GM19328 (cell line): ENCODE results near the gene BCL2L15.

Experiments used
- ATAC-seq: cut with Tn5 transposase; IDR thresholded peaks from one replicate; pipeline ENCODE4 v1.9.1; 2021; ENCODE audit warnings: mild to moderate bottlenecking, moderate library complexity; ENCODE audit not compliant: unreplicated experiment

The BCL2L15 gene

DNA sequence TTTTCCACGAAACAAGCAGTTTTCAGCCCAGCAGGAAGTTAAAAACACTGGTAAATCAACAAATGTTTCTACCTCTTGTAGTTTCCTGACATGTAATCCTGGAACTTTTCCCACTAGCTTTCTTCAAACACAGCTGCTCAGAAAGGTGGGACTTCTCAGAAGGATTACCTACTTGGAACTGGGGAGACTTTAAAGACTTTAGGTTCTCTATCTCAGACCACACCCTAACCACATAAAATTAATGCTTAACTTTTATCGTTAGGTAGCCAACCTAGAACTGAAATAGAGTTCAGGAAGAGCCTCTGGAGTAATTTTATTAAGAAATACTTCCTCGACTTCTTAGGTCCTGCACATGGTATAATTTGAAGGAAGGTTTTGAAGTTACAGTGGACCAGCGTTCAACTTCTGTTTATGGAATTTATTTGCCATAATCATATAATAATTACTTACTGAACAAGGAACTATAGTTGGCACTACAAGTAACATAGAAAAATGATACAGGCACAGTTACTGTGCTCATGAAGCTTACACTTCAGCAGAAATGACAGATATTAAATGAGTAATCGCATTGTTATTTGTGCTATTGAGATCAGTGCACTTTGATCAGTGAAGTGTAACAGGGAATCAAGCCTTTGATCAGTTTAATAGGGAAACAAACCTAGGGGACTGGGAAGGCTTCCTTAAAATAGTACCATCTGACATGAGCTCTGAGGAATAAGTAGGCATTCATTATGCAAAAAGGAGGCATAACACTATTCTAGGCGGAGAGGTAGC is at the start of gene BCL2L15:
BCL2L15 (minus strand) TSS at position 180 of the 774 bp plus-strand sequence. CDS start 206 bp downstream, outside the sequence.
- ATAC-seq: no peak

DNA sequence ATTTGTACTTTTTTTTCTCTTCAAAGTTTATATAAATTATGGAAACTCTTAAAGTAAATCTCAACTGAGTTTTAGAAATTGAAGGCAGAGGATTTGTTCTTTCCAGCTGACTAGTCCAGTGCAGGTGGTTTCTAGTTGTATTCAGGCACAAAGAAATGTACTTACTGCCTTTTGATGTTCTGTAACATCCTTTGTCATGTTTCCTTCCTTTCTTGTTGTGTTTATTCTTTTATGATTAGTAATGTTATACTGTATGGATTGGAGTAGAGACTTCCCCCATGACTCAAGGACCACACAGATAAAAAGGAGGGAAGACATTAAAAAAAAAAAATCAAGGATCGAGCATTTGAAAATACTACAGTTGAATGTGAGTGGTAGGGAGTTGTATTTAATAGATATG is 49.8 kb upstream of the BCL2L15 start:
- no peak for ATAC-seq

DNA sequence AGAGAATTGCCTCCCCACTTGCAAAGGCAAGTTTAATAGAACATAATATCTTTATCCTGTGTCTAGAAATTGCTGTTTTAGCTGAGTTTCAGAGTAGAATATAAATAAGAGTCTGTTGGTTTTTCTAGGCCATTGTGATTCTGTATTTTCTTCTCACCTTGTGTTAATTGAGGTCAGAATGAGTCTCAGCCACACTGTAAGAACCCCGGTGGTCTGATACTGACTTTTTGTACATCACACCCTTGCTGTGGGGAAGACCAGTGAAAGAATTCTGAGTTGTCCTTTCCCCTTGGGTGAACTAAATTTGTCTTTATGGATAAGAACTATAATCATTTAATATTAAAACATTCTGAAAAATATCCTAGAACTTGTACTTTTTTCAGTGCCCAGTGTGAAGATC is 48.6 kb upstream of the BCL2L15 start:
- no peak for ATAC-seq

DNA sequence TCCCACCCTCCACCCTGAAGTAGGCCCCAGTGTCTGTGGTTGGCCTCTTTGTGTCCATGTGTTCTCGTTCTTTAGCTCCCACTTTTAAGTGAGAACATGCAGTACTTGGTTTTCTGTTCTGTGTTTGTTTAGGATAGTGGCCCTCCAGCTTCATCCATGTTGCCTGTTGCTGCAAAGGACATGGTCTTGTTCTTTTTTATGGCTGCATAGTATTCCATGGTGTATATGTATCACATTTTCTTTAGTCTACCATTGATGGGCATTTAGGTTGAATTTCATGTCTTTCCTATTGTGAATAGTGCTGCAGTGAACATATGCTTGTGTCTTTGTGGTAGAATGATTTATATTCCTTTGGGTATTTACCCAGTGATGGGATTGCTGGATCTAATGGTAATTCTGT is 47.8 kb upstream of the BCL2L15 start:
- ATAC-seq: no peak

DNA sequence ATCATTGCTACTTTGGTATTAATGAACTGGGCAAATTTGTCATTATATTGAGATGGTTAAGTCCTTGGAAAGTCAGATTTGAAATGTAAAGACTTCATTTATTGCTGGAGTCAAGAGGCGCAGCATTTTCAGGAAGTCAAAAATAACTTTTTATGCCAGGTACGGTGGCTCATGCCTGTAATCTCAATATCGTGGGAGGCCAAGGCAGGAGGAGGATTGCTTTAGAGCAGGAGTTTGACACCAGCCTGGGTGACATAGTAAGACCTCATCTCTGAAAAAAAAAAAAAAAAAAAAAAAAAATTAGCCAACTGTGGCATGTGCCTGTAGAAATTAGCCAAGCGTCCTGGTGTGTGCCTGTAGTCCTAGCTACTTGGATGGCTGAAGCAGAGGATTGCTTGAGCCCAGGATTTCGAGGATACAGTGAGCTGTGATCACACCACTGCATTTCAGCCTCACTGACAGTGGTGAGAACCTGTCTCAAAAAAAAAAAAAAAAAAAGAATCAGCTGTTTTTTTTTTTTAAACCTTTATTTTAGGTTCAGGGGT is 47.2 kb upstream of the BCL2L15 start:
- no peak for ATAC-seq

DNA sequence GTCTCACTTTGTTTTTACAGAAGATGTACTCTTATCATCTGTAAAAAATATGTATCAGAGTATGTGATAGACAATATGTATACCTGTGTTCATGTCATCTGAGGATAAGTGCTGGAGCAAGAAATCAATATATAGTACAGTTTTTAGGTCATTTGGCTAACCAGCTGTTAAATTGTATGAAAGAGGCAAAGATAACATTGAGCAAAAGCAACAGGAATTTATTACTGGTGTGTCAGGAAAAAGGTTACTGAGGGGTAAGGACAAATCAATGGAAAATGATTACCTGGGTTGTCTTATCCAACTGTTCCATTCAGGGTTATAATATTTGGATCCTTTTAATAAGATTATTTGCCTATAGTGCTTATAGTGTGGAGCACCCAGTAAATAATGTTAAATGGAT is 46.6 kb upstream of the BCL2L15 start:
- no peak for ATAC-seq

DNA sequence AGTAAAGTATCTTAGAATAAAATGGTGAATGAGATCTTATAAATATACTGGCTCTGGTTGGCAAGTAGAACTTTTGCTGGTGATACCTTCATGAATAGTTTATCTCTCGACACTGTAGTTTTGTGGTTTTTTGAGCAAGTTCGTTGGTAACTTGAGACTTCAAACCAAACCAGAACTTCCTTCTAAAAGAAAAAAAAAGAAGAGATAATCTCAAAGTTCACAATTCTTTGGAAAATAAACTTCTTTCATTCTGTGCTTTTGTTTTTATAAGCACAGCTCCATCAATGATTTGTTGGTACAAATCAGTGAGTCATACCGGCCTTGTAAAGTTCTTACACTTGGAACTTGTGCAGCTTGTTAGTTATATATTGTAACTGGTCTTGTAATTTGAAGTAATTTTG is 44.1 kb upstream of the BCL2L15 start:
- no peak for ATAC-seq

DNA sequence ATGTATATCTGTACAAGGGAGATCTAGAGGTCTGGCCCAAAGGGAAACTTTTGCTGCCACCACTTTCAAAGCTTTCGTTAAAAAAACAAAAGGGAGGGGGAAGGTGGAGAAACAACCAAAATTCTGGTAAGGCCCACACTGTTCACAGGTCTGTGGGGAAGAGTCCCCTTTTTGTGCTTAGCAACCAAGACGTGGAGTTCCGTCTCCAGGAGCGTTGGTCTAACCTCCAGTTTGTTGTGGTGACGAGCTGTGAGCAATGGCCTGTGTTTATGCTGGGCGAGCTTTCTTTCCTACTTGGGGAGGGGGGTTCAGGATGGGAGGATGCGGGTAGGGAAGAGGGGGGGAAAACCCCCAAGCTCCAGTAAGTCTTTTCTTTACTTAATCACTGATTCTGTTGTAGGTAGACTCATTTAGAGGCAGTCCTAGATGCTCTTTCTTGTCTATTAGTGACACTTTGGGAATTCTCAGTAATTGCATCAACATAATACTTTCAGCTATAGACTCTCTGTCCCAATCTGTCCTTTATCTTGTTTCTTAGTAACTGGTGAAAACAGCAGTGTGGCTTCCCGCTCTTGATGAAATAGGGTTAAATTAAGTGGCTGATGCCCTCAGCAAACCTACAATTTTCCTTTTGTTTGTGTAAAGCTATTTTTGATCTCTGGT is 43.2 kb upstream of the BCL2L15 start:
- peak; percentile 27 for ATAC-seq

DNA sequence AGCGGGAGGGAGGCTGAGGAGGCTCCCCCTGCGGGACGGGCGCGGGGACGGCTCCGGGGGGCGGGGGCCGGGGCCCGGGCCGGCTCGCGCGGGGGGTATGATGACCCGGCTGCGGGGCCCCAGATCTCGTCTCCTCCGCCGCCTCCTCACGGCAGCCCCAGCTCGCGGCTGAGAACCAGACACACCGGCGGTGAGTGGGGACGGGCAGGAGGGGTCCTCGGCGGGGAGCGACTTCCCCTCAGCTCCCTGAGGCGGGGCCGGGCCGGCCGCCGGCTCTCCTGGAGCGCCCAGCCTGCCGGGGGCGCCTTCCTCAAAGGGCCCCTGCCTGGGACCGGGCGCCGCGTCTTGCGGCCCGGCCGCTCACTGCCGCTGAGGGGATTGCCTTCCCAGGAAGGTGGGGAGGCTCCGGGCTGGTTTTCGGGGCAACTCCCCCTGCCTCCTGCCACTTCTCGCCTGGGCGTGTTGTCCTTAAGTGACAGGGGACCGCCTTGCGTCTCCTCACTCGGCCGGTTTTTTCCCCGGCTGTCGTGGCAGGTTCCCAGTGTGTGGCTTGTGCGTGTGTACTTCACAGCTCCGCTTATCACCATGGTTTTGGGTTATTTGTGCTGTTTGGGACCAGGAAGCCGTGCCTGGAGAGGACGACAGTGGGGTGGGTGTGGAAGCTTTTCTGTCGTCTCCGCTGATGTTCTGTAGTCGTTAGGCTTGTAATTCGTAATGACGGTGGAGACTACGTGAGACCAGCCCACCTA is 42.5 kb upstream of the BCL2L15 start:
- ATAC-seq: peak; percentile 37

DNA sequence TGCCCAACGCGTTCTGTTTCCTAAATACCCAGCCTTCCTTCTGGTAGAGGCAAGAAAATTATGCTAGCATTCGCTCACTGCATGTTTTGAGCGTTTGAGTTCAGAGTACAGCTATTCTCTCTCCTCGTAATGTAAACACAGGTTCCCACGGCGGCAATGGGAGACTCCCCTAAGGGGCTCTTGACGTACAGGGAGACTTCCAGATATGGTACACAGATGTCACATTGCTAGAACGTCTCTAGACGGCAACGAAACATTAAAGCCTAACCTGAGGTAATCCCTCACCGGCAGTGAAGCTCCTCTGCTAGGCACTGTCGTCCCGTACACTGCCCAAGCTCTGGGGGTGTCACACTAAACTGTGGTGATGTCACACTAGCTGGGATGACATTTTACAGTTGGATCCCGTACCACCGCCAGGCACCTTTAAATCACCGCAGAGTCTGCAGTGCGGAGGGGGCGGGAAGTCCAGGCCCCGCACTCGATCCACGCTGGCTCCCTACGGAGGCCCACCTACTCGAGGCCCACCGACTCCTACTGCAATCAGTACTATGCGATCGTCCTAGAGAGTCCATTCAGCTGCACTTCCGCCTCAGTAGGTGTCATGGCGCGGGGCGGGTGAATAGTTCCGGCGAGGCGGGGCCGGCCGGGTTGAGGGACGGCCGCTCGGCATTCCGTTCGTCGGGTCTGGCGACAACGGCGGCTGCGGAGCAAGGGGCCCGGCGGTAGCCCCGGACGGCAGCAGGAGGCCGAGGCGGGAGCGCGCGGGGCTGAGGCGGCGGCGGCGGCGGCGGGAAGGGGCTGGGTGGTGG is 41.8 kb upstream of the BCL2L15 start, which contains the start of gene HIPK1:
HIPK1 (plus strand) TSS at position 384 of the 809 bp plus-strand sequence.
- ATAC-seq: peak; percentile 58

DNA sequence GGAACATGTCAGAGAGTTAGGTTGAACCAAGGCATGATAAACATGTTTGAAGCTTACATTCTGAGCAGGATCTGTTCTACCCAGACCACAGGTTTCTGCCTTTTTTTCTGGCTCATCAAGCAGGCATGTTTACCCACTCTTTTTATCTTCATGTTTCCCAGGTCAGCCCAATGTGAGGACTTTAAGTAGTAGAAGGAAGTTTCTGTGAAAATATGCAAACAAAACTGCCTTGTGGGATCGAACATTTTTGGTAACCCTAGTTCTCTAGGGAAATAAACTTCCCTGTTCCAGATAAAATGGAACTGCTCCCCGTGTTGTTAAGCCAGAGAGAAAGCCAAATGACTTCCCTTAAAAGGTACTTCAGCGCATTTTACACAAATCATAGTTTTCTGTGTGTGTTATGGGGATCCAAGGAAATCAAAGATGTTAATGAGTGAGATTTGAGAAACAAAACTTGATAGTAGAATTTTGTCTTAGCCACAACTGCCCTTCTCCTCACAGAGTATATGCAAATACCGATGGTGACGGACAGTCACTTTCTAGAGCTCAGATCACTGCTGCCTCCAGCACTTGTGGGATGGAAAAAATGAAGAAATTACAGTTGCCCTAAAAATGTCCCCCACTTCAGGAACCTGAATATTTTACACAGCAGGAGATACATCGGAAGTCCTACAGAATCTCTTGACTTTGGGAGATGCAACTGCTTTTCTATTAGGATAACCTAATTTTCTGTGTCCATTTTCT is 41.0 kb upstream of the BCL2L15 start:
- no peak for ATAC-seq

DNA sequence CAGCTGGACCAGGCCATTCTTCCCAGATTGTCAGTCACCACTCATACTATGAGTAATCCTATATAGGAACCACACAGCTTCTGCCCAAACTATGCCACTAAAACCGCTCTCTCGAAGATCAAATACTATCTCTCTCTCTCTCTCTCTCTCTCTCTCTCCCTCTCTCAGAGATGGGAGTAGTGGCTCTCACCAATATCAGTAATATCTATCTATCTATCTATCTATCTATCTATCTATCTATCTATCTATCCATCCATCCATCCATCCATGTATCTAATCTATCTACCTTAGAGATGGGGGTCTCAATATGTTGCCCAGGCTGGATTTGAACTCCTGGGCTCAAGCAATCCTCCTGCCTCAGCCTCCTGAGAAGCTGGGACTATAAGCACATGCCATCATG is 37.1 kb upstream of the BCL2L15 start:
- ATAC-seq: no peak

DNA sequence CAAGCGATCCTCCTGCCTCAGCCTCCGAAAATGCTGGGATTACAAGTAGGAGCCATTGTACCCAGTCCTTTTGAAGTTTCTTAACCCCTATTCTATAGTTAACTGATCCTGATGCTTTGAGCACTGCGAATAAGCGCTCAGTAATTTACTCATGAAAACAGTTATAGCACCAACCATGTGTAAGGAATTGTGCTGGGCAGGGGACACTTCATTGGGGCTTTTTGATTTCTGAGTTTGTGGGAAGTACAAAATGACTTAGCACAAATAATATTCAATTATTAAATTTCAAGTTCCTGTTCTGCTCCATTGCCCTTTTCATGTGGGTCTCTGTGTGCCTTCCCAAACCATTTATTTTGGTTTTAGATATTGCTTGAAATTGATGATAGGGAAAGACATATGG is 35.6 kb upstream of the BCL2L15 start:
- no peak for ATAC-seq

DNA sequence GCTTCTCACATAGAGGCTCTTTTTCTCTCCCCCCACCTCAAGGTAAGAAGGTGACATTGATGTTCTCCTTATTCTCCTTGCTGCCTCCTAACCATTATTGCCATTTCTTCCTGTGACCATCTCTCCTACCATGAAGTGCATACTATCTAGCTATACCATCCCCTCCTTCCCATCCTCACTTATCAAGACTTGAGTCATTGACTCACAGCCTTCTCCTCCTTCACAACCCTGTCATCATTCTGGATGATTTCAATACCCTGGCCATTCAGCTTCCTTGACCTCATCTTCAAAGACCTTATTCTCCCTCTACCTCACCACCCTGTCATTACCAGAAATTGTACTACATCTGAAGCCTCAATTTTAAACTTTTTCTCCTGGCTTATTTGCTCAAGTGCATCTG is 30.9 kb upstream of the BCL2L15 start:
- no peak for ATAC-seq

DNA sequence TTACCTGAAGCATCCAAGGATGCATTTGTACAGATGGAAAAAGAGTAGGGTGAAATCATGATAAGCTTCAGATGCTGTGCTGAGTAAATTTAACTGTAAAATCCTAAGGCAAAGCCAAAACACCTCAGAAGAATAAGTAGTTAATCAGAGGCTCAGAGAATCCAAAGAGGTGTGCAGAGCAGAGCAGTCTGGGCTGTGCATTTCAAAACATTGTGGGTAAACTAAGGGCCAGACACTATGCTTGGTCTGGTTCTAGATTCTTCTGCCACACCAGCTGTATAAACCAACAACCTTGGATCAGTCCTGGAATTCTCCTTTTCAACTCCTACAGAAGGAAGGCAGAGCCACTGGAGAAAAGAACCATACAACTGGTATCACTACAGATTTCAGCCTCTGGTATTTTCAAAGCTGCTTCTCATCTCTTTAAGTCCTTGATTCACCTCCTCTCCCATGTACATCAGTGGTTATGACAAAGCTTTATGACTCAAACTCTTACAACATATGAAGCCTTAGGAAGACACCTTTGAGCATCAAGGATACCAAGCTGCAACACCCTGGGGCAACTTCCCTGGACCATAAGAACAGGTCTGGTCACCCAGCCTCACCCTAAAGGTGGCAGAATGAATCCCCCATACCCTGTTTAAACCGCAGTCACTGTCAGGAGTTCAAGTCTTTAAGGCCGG is 30.2 kb upstream of the BCL2L15 start:
- ATAC-seq: no peak

DNA sequence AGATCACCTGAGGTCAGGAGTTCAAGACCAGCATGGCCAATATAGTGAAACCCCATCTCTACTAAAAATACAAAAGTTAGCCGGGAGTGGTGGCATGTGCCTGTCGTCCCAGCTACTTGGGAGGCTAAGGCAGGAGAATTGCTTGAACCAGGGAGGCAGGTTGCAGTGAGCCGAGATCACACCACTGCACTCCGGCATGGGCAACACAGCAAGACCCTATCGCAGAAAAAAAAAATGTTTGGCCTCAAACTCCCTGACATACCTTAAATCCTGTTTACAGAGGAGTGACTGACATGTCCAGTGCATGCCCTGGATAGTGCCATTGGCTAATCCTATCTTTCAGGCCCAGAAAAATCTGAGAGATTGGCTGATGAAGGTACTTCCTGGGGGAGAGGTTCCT is 29.6 kb upstream of the BCL2L15 start:
- ATAC-seq: no peak

DNA sequence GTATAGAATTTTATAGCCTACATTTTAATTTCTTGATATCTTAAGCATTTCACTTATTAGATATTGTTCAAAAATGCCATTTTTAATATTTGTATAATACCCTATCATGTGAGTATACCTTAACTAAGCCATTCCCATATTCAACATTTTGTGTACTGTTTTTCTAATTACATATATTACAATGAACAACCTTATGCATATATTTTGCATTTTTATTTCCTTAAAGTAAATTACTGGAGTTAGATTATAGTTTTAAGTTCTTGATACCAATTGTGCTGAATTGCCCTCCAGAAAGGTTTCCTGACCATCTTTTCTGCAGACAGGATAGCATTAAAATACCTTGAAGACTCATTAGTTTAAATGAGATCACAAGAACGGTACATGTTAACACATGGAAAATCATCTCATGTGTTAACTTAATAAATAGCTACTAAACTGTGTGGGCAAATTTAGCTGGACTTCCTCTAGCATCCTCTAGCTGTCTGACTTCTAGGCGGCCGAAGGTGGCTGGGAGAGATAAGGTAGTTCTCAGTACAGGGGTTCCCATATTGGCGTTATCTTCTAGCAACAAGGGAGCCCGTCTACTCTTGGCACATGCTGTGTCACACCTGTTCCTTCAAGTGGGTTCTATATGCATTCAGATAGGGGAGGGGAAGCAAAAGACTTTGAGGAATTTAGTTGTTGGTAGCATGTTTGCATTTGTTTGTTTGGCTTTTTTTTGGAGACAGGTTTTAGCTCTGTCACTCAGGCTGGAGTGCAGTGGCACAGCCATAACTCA is 26.7 kb upstream of the BCL2L15 start:
- ATAC-seq: no peak

DNA sequence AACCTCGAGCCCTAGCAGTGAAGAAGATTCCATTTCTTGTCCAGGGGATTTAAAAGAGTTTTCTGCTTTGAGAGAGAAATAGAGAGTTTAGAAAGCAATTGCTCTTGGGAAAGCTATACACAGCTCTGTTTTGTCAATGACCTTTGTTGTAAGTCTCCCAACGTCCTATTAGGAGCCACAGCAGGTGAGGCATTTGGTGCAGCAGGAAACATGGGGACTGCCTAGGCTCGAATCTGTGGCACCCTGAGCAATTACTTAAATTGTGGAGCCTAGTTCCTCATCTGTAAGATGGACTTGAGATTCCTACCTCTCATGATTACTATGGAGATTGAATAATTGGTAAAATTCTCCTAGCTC is 25.9 kb upstream of the BCL2L15 start:
- ATAC-seq: no peak
